Ishikawa (cell line): ENCODE data around the gene SGSM1.

ENCODE experiments used
- CEBPB ChIP-seq: IDR thresholded peaks from 2 replicates; pipeline ENCODE4 v1.6.1; 2012
- EP300 ChIP-seq: IDR thresholded peaks from 2 replicates; pipeline ENCODE4 v1.6.1; 2012; ENCODE audit warnings: borderline replicate concordance
- FOXM1 ChIP-seq: IDR thresholded peaks from 2 replicates; pipeline ENCODE4 v1.6.1; 2012; ENCODE audit warnings: low read depth, borderline replicate concordance
- NFIC ChIP-seq: IDR thresholded peaks from 2 replicates; pipeline ENCODE4 v1.6.1; 2012
- RAD21 ChIP-seq: IDR thresholded peaks from 2 replicates; pipeline ENCODE4 v1.6.1; 2012; ENCODE audit warnings: low read depth
- TEAD4 ChIP-seq: IDR thresholded peaks from 2 replicates; pipeline ENCODE4 v1.6.1; 2012
- YY1 ChIP-seq: IDR thresholded peaks from 2 replicates; pipeline ENCODE4 v1.6.1; 2012; ENCODE audit warnings: low read depth
- TF ChIP-seq, protein P1 (sequence below): IDR thresholded peaks from 2 replicates; pipeline ENCODE4 v1.6.1; 2012

GRCh38 chr22:24962835-24963234, 156.8 kb downstream of the SGSM1 start:
- TF ChIP-seq EP300, result no peak
- no peak for TF ChIP-seq YY1
- TF ChIP-seq FOXM1, result no peak
- TF ChIP-seq NFIC, result no peak
- TF ChIP-seq CEBPB, result no peak
- TF ChIP-seq TEAD4, result no peak
- TF ChIP-seq, protein P1, sequence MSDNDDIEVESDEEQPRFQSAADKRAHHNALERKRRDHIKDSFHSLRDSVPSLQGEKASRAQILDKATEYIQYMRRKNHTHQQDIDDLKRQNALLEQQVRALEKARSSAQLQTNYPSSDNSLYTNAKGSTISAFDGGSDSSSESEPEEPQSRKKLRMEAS, result no peak
- no peak for TF ChIP-seq RAD21
